ENCODE results near the gene PLEKHG3.
A peak's percentile ranks its signal among the peaks of the same experiment; 100 is the strongest.

The PLEKHG3 gene

GRCh38 chr14:64715628-64716412, 11.6 kb downstream of the PLEKHG3 start:
- no peak overlapping the region for H3K27ac ChIP-seq
- TF ChIP-seq CTCF (conservative IDR thresholded peaks at IDR 0.05) (no peak), ZFX (IDR thresholded peaks at IDR 0.05) (no peak)

- peak overlapping the region; percentile 71 for H3K27ac ChIP-seq
- TF ChIP-seq ZFX (IDR thresholded peaks at IDR 0.05) (no peak), CTCF (conservative IDR thresholded peaks at IDR 0.05) (no peak)
Measured at GRCh38 chr14:64717870-64718269, 13.6 kb downstream of the PLEKHG3 start.

- TF ChIP-seq CTCF (conservative IDR thresholded peaks at IDR 0.05) (no peak), ZFX (IDR thresholded peaks at IDR 0.05) (no peak)
- H3K27ac ChIP-seq, result peak overlapping the region; percentile 71; the same call in 1 of the 2 replicates
Measured at GRCh38 chr14:64718762-64719161, 14.5 kb downstream of the PLEKHG3 start.

GRCh38 chr14:64719601-64720000, 15.4 kb downstream of the PLEKHG3 start:
- TF ChIP-seq CTCF (conservative IDR thresholded peaks at IDR 0.05) (no peak), ZFX (IDR thresholded peaks at IDR 0.05) (no peak)
- peak overlapping the region; percentile 71 for H3K27ac ChIP-seq

- no peak for TF ChIP-seq CTCF (conservative IDR thresholded peaks at IDR 0.05)
- no peak for TF ChIP-seq ZFX (IDR thresholded peaks at IDR 0.05)
- H3K27ac ChIP-seq, result peak overlapping the region; percentile 71
Measured at GRCh38 chr14:64720131-64720576, 15.9 kb downstream of the PLEKHG3 start.

- peak overlapping the region; percentile 71 for H3K27ac ChIP-seq
- no peak for TF ChIP-seq ZFX (IDR thresholded peaks at IDR 0.05)
- no peak for TF ChIP-seq CTCF (conservative IDR thresholded peaks at IDR 0.05)
Measured at GRCh38 chr14:64721391-64721791, 17.2 kb downstream of the PLEKHG3 start.

GRCh38 chr14:64721899-64722298, 17.7 kb downstream of the PLEKHG3 start:
- H3K27ac ChIP-seq, result peak overlapping the region; percentile 71; the same call in 1 of the 2 replicates
- TF ChIP-seq ZFX (IDR thresholded peaks at IDR 0.05) (no peak), CTCF (conservative IDR thresholded peaks at IDR 0.05) (no peak)

Measured in C4-2B (cell line).